GM12878 (cell line): ENCODE data around the gene CNGA4. TPM values are rescaled to one million over a fixed set of nuclear protein-coding genes. Genes with fewer than 3 reads are reported as not detected.

Source experiments
- ATAC-seq: fragments of 200-7000 bp; cut with Tn5 transposase; 3 replicates; pipeline ENCODE4 v1.9.1; 2020; ENCODE audit warnings: mild to moderate bottlenecking, moderate library complexity
- BruUV-seq: library from RNA; stranded (reverse); fragments of 400-500 nt; replicated peaks from 2 replicates; lab custom pipeline; 2021; lab: Mats Ljungman, UMichigan
- CTCF ChIA-PET: fragments of 300-600 bp; sonication (Branson Sonifier 250); formaldehyde crosslinking; extraction: SDS; loops from one replicate; lab custom pipeline; 2021; ENCODE audit warnings: inconsistent platforms; lab: Yijun Ruan, JAX
- POLR2A ChIA-PET: fragments of 350-600 bp; formaldehyde crosslinking; extraction: SDS; loops from one replicate; lab custom pipeline; 2021; ENCODE audit warnings: inconsistent platforms; lab: Charles Lee
- RAD21 ChIA-PET: fragments of 300-600 bp; sonication (Branson Sonifier 250); formaldehyde crosslinking; loops from one replicate; lab custom pipeline; 2023; ENCODE audit warnings: antibody characterized with exemption; ENCODE audit not compliant: unreplicated experiment; lab: Charles Lee
- SMC1A ChIA-PET: fragments of 300-600 bp; sonication (Branson Sonifier 250); formaldehyde crosslinking; loops from one replicate; lab custom pipeline; 2023; ENCODE audit not compliant: unreplicated experiment, uncharacterized antibody; lab: Charles Lee
- DNase-seq: peaks from one replicate; pipeline ENCODE4 v3.0.0-alpha.2; 2011; ENCODE audit warnings: low read depth, low spot score
- FAIRE-seq: peaks from 3 replicates; lab custom pipeline; 2011; peaks lifted over from hg19 to GRCh38; lab: Jason Lieb, UNC
- H2AFZ ChIP-seq: 2 replicates; pipeline ENCODE4 v1.6.0; 2011; ENCODE audit warnings: low read depth, low read length, control low read depth; ENCODE audit not compliant: control insufficient read depth
- H3K27ac ChIP-seq: 2 replicates; pipeline ENCODE4 v1.5.1; 2011; ENCODE audit warnings: control low read depth; ENCODE audit not compliant: control insufficient read depth, insufficient read depth
- H3K27me3 ChIP-seq, 2 experiments: replicated peaks in 1 of 2; 2 replicates each; pipeline versions ENCODE4 v1.6.0 to v1.6.1; 2011; ENCODE audit warnings: low read length in 1 of 2; ENCODE audit not compliant: control insufficient read depth in 2 of 2, insufficient read depth in 2 of 2
- H3K36me3 ChIP-seq, 2 experiments: 2 replicates each; pipeline ENCODE4 v1.5.1; 2011; ENCODE audit warnings: low read length in 1 of 2; ENCODE audit not compliant: control insufficient read depth in 2 of 2, insufficient read depth in 2 of 2
- H3K4me1 ChIP-seq: 2 replicates; pipeline ENCODE4 v1.6.1; 2011; ENCODE audit warnings: mild to moderate bottlenecking, low read length, moderate library complexity, mixed read lengths; ENCODE audit not compliant: control insufficient read depth, insufficient read depth
- H3K4me2 ChIP-seq: 2 replicates; pipeline ENCODE4 v1.6.0; 2011; ENCODE audit warnings: control low read depth; ENCODE audit not compliant: control insufficient read depth, insufficient read depth
- H3K4me3 ChIP-seq: fragments of 200-600 bp; sonication (generic); 2 replicates; pipeline ENCODE4 v1.5.1; 2016
- H3K79me2 ChIP-seq: 2 replicates; pipeline ENCODE4 v1.6.0; 2011; ENCODE audit warnings: low read length; ENCODE audit not compliant: control insufficient read depth, insufficient read depth
- H3K9ac ChIP-seq: 2 replicates; pipeline ENCODE4 v1.8.0; 2011; ENCODE audit warnings: low read length, control low read depth, mixed read lengths; ENCODE audit not compliant: control insufficient read depth, insufficient read depth
- H3K9me3 ChIP-seq: replicated peaks from 3 replicates; pipeline ENCODE4 v1.5.1; 2011; ENCODE audit warnings: mild to moderate bottlenecking, low read length; ENCODE audit not compliant: control insufficient read depth, insufficient read depth
- H4K20me1 ChIP-seq: 2 replicates; pipeline ENCODE4 v1.6.0; 2011; ENCODE audit not compliant: control insufficient read depth, insufficient read depth
- CHD1 ChIP-seq: IDR thresholded peaks from 2 replicates; pipeline ENCODE4 v1.6.1; 2012; ENCODE audit warnings: low read depth, low read length, improper control_type of control experiment
- JUNB ChIP-seq: IDR thresholded peaks from 2 replicates; pipeline ENCODE4 v1.6.1; 2016; ENCODE audit warnings: antibody characterized with exemption, mild to moderate bottlenecking
- SUZ12 ChIP-seq: fragments of 200-600 bp; sonication (generic); IDR thresholded peaks from one replicate; pipeline ENCODE4 v1.6.1; 2018; ENCODE audit warnings: antibody characterized with exemption, mild to moderate bottlenecking; ENCODE audit not compliant: unreplicated experiment
- WGBS: methylation state at CpG from one replicate; pipeline ENCODE4 v1.1.6; 2016; ENCODE audit warnings: low lambda C conversion rate; ENCODE audit not compliant: insufficient replicate concordance, insufficient coverage; ENCODE audit errors: missing lambda C conversion rate; 5-methylcytosine and 5-hydroxymethylcytosine counted together
- in situ Hi-C: fragments of 300-500 bp; cut with MboI; formaldehyde crosslinking; loops from 9 replicates; pipeline ENCODE4 v1.14.3; 2018; ENCODE audit warnings: mixed read lengths
- intact Hi-C: fragments of 100-400 bp; cut with micrococcal nuclease; formaldehyde crosslinking; loops from one replicate; pipeline ENCODE4 v1.14.2; 2022; ENCODE audit not compliant: unreplicated experiment
- polyA plus RNA-seq, 11 experiments: library from polyadenylated mRNA; depleted of rRNA in 4 of 11; unstranded in 6 of 11; stranded (reverse) in 5 of 11; fragments of >200 nt; fragmentation: Nextera tagmentation in 4 of 11; fragmentation: Illumina TruSeq in 1 of 11; extraction: Ambion mirVana in 4 of 11; extraction: Trizol in 1 of 11; gene quantifications; 1 replicate in 1 of 11; 2 replicates in 10 of 11; pipeline versions ENCODE4 v1.2.1 to v1.2.3, GENCODE V29; 2011 to 2016; ENCODE audit warnings: inconsistent platforms in 2 of 11, missing spikeins in 2 of 11, low read depth in 1 of 11
- total RNA-seq, 4 experiments: library from RNA; depleted of rRNA in 3 of 4; stranded (reverse); fragments of >200 nt in 3 of 4; fragmentation: Illumina TruSeq in 1 of 4; extraction: Trizol in 1 of 4; gene quantifications; 2 replicates each; pipeline versions ENCODE4 v1.2.1 to v1.2.3, GENCODE V29; 2013 to 2021
- TF ChIP-seq, protein P1 (sequence below): fragments of 450-650 bp; IDR thresholded peaks from 2 replicates; pipeline ENCODE4 v1.6.1; 2016; ENCODE audit warnings: mild to moderate bottlenecking

Gene CNGA4
- total and polyA plus RNA-seq, 10 of the 15 experiments (the other 5 are each of a cell fraction or from before 2014, with no cell fraction given), result 0.05 to 0.26 (median 0.07) TPM; not detected in 5

DNA sequence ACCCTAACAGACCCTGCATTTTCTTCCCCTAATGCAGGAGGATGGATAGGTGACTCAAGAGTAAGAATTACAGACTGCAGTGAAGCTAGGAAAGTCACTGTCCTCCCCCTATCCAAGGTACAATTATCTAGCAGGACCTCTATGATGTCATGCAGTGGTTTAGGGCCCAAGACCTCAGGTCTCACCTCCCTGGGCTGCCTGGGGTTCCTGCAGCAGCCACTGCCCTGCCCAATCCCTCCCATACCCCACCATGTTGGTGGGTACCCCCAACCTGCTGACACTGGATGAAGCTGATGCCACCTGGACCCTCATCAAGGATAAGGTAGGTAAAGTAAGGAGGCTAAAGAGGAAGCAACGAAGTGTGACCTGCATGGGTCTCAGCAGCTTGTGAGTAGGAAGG, 33.5 kb upstream of the CNGA4 start, which contains the start of gene C11orf42 (continued):
- TF ChIP-seq SUZ12 (no peak), CHD1 (no peak)
- TF ChIP-seq, protein P1, sequence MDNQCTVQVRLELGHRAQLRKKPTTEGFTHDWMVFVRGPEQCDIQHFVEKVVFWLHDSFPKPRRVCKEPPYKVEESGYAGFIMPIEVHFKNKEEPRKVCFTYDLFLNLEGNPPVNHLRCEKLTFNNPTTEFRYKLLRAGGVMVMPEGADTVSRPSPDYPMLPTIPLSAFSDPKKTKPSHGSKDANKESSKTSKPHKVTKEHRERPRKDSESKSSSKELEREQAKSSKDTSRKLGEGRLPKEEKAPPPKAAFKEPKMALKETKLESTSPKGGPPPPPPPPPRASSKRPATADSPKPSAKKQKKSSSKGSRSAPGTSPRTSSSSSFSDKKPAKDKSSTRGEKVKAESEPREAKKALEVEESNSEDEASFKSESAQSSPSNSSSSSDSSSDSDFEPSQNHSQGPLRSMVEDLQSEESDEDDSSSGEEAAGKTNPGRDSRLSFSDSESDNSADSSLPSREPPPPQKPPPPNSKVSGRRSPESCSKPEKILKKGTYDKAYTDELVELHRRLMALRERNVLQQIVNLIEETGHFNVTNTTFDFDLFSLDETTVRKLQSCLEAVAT, result no peak

DNA sequence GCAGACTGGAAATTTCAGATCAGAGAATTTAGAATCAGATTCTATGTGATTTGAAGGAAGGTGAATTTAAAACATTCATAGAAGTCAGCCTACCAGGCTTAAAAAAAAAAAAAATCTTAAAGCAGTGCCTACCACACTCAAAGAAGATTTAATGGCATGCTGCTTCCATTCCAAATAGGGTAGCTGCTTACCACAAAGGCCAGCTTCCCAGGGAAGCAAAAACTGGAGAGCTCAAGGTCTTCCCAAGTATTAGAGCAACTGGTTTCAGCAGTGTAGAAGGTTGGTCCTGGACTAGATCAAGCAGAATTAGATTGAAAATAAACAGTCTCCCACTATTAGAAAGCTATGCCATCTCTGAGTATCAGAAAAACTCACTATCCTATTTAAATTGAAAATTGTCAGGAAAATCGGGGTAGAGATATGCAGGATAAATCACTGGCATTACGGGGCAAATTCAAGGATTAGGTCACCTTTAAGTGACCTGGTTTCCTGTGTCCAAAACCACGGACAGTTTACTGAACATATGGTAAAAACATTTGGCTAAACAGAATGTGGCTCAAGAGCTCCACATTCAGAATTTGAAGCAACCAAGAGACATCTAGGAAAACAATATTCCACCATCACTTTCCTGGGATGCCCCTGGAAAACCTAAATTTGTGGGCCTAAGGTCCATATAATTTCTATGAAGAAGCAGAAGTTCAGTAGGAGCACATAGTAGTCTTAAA, 32.3 kb upstream of the CNGA4 start:
- H3K27me3 ChIP-seq, result no peaks in the 10 kb centered on the region
- no peaks in the 10 kb centered on the region for H3K9me3 ChIP-seq
- in situ Hi-C loops, result no loop called here
- POLR2A ChIA-PET, result no interaction called here
- 97% methylated on average over 3 of the region's 3 CpGs for WGBS
- intact Hi-C loops, result no loop called here
- H3K9ac ChIP-seq, result no peak overlapping the region
- CTCF ChIA-PET, result interaction anchor here (1.1 kb wide), 1 partner anchor 9 kb away, joined by 3 read pairs; no protein-coding TSS in a partner anchor
- no peak overlapping the region for H3K27ac ChIP-seq
- H3K4me2 ChIP-seq, result no peak overlapping the region
- no peaks in the 10 kb centered on the region for H4K20me1 ChIP-seq
- H3K4me1 ChIP-seq, result peaks cover 9% of the 10 kb centered on the region
- DNase-seq, result no peak
- ATAC-seq, result no peak
- H2AFZ ChIP-seq, result no peak overlapping the region
- peaks cover 0 to 3% of the 10 kb centered on the region in 2 experiments; a peak in 3 of 4 replicates for H3K36me3 ChIP-seq
- no TSS peak for BruUV-seq
- H3K79me2 ChIP-seq, result no peaks in the 10 kb centered on the region
- SMC1A ChIA-PET, result interaction anchor here (1.2 to 1.7 kb wide), 5 partner anchors 8 to 26 kb away, joined by 3 to 5 read pairs (median 3); partner anchors contain the start of gene OR52W1
- RAD21 ChIA-PET, result no interaction called here
- FAIRE-seq, result no peak
- H3K4me3 ChIP-seq, result no peak overlapping the region
- no peak for TF ChIP-seq JUNB
